Astrocyte (in vitro differentiated cells and primary cell): Measurements from ENCODE around the gene SAYSD1. TPM values are rescaled to one million over a fixed set of nuclear protein-coding genes. Genes with fewer than 3 reads are reported as not detected.
"Not testable (repeated sequence)": the region's sequence is repeated elsewhere in the genome, so short reads cannot be mapped to it uniquely, and the experiment has no call there.

ENCODE experiments used
- DNase-seq: peaks from one replicate; pipeline ENCODE4 v3.0.0-alpha.2; 2010; ENCODE audit warnings: low read depth
- FAIRE-seq: peaks from 2 replicates; lab custom pipeline; 2011; peaks lifted over from hg19 to GRCh38; lab: Jason Lieb, UNC
- H2AFZ ChIP-seq: 2 replicates; pipeline ENCODE4 v1.6.0; 2012; ENCODE audit warnings: low read depth, low read length, inconsistent platforms
- H3K27ac ChIP-seq: 2 replicates; pipeline ENCODE4 v1.5.1; 2011; ENCODE audit warnings: low read depth, low read length, inconsistent platforms
- H3K27me3 ChIP-seq: 2 replicates; pipeline ENCODE4 v1.6.0; 2011; ENCODE audit warnings: low read length, inconsistent platforms; ENCODE audit not compliant: insufficient read depth
- H3K36me3 ChIP-seq: 2 replicates; pipeline ENCODE4 v1.5.1; 2011; ENCODE audit warnings: low read length, inconsistent platforms; ENCODE audit not compliant: insufficient read depth
- H3K4me1 ChIP-seq: 2 replicates; pipeline ENCODE4 v1.5.1; 2011; ENCODE audit warnings: low read length, inconsistent platforms; ENCODE audit not compliant: insufficient read depth
- H3K4me2 ChIP-seq: 2 replicates; pipeline ENCODE4 v1.6.0; 2012; ENCODE audit warnings: low read length, inconsistent platforms
- H3K4me3 ChIP-seq: 2 replicates; pipeline ENCODE4 v1.5.1; 2011; ENCODE audit warnings: low read depth, mild to moderate bottlenecking, low read length, inconsistent platforms; ENCODE audit not compliant: insufficient read depth
- H3K79me2 ChIP-seq: 2 replicates; pipeline ENCODE4 v1.6.0; 2012; ENCODE audit warnings: mild to moderate bottlenecking, low read length, inconsistent platforms; ENCODE audit not compliant: insufficient read depth
- H3K9ac ChIP-seq: 2 replicates; pipeline ENCODE4 v1.6.0; 2012; ENCODE audit warnings: mild to moderate bottlenecking, low read length, inconsistent platforms
- H3K9me3 ChIP-seq: 2 replicates; pipeline ENCODE4 v1.5.1; 2012; ENCODE audit warnings: low read depth, mild to moderate bottlenecking, low read length, inconsistent platforms; ENCODE audit not compliant: insufficient read depth
- H4K20me1 ChIP-seq: 2 replicates; pipeline ENCODE4 v1.6.0; 2012; ENCODE audit warnings: low read length, inconsistent platforms; ENCODE audit not compliant: insufficient read depth
- H3K27ac Mint-ChIP-seq: one replicate; pipeline ENCODE4 v1.8.0; 2021; ENCODE audit warnings: mild to moderate bottlenecking, mixed read lengths; ENCODE audit not compliant: unreplicated experiment
- H3K27me3 Mint-ChIP-seq: one replicate; pipeline ENCODE4 v1.8.0; 2021; ENCODE audit warnings: low read depth, mixed read lengths; ENCODE audit not compliant: unreplicated experiment
- H3K36me3 Mint-ChIP-seq: one replicate; pipeline ENCODE4 v1.8.0; 2021; ENCODE audit warnings: low read depth, mixed read lengths; ENCODE audit not compliant: unreplicated experiment
- H3K4me1 Mint-ChIP-seq: one replicate; pipeline ENCODE4 v1.8.0; 2021; ENCODE audit warnings: low read depth, mixed read lengths; ENCODE audit not compliant: unreplicated experiment
- H3K4me3 Mint-ChIP-seq: one replicate; pipeline ENCODE4 v1.8.0; 2021; ENCODE audit warnings: mild to moderate bottlenecking, moderate library complexity, mixed read lengths; ENCODE audit not compliant: unreplicated experiment
- H3K9me3 Mint-ChIP-seq: one replicate; pipeline ENCODE4 v1.8.0; 2021; ENCODE audit warnings: mild to moderate bottlenecking, mixed read lengths; ENCODE audit not compliant: unreplicated experiment
- EZH2 ChIP-seq: IDR thresholded peaks from 2 replicates; pipeline ENCODE4 v1.6.1; 2012; ENCODE audit warnings: mild to moderate bottlenecking, low read length, inconsistent platforms; ENCODE audit not compliant: insufficient read depth
- total RNA-seq: library from RNA; stranded (reverse); gene quantifications from 2 replicates; pipeline ENCODE4 v1.2.1, GENCODE V29; 2021
- TF ChIP-seq, protein P1 (sequence below): IDR thresholded peaks from 2 replicates; pipeline ENCODE4 v1.5.1; 2011; ENCODE audit warnings: low read depth, mild to moderate bottlenecking, inconsistent platforms, low read length, moderate library complexity; ENCODE audit not compliant: insufficient read depth

The SAYSD1 gene
- total RNA-seq, 1 donor from 2014 or later, result 9.4 TPM

DNA sequence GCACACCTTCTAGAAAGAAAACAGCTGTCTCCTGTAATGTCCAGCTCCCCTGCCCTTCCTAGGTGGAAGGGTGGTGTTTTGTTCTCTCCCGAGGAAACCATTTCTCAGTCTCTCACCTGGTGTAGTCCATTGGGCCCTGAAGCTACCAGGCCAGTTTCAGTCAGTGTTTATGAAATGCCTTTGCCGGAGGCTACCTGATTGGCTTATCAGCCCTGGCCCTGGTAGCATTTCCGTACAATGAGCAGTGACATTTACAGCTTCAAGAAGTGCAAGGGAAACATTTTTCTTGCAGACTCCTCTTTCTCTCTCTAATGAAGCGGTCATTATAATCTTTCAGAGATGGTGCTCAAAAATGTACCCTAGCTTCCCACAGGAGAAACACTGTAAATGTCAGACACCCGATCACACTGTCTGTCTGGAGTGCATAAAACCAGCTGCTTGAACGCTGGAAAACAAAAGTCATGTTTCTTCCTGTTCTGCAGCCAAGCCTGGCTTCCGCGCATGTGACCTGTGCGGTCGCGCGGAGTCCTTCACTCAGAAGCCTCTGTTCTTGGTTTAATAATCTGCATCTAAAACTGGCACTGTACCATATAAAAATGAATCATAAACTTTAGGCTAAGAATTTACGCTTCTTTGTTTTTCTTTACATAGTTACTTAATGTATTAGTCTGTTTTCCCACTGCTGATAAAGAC is 28.4 kb upstream of the SAYSD1 start:
- Mint-ChIP-seq H3K27ac (no peak overlapping the region), H3K4me1 (no peaks in the 10 kb centered on the region), H3K9me3 (no peaks in the 10 kb centered on the region), H3K27me3 (peaks cover 39% of the 10 kb centered on the region), H3K4me3 (no peak overlapping the region), H3K36me3 (no peaks in the 10 kb centered on the region)
- Histone ChIP-seq H3K9ac (no peak overlapping the region), H3K9me3 (no peaks in the 10 kb centered on the region), H3K79me2 (no peaks in the 10 kb centered on the region), H3K27ac (no peak overlapping the region), H3K4me1 (no peaks in the 10 kb centered on the region), H4K20me1 (no peaks in the 10 kb centered on the region), H3K27me3 (no peaks in the 10 kb centered on the region), H3K4me3 (no peak overlapping the region), H3K36me3 (no peaks in the 10 kb centered on the region), H2AFZ (no peak overlapping the region), H3K4me2 (no peak overlapping the region)
- TF ChIP-seq, protein P1, sequence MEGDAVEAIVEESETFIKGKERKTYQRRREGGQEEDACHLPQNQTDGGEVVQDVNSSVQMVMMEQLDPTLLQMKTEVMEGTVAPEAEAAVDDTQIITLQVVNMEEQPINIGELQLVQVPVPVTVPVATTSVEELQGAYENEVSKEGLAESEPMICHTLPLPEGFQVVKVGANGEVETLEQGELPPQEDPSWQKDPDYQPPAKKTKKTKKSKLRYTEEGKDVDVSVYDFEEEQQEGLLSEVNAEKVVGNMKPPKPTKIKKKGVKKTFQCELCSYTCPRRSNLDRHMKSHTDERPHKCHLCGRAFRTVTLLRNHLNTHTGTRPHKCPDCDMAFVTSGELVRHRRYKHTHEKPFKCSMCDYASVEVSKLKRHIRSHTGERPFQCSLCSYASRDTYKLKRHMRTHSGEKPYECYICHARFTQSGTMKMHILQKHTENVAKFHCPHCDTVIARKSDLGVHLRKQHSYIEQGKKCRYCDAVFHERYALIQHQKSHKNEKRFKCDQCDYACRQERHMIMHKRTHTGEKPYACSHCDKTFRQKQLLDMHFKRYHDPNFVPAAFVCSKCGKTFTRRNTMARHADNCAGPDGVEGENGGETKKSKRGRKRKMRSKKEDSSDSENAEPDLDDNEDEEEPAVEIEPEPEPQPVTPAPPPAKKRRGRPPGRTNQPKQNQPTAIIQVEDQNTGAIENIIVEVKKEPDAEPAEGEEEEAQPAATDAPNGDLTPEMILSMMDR, result no peak
- TF ChIP-seq EZH2, result no peak
- no peak for FAIRE-seq
- no peak for DNase-seq

DNA sequence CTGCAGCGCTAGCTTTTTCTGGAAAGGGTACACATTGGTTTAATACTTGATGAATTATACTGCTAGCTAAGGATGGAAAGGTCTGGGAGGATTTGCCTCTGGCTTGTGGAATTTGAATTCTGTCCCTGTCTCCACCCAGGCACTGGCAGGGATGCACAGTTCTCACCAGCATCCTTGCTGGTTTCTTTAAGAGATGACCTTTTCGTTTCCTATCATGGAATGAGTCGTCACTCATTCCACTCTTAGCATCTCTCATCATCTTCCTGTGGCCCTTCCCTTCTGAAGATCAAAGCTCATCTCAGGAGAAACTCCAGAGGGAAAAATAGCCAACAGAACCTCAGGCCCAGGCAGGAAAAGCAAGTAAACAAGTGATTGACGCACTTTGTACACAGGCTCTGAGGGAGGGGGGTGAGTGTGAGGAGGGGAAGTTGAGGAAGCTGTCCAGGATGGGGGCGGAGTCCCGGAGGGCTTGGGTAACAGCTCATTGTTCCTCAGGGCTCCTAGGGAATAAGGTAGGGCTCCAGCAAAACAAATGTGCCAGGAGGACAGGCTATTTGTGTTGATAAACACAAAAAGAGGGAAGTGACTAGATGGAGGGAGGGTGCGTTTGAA is 25.7 kb upstream of the SAYSD1 start:
- TF ChIP-seq, protein P1, result no peak
- TF ChIP-seq EZH2, result no peak
- Histone ChIP-seq H3K27ac (no peak overlapping the region), H3K4me2 (no peak overlapping the region), H3K79me2 (no peaks in the 10 kb centered on the region), H3K9me3 (no peaks in the 10 kb centered on the region), H3K36me3 (no peaks in the 10 kb centered on the region), H4K20me1 (no peaks in the 10 kb centered on the region), H3K4me3 (no peak overlapping the region), H2AFZ (no peak overlapping the region), H3K27me3 (no peaks in the 10 kb centered on the region), H3K9ac (no peak overlapping the region), H3K4me1 (no peaks in the 10 kb centered on the region)
- Mint-ChIP-seq H3K9me3 (no peaks in the 10 kb centered on the region), H3K4me1 (no peaks in the 10 kb centered on the region), H3K27ac (no peak overlapping the region), H3K27me3 (peaks cover 21% of the 10 kb centered on the region), H3K36me3 (no peaks in the 10 kb centered on the region), H3K4me3 (no peak overlapping the region)
- FAIRE-seq (no peak), DNase-seq (no peak)

DNA sequence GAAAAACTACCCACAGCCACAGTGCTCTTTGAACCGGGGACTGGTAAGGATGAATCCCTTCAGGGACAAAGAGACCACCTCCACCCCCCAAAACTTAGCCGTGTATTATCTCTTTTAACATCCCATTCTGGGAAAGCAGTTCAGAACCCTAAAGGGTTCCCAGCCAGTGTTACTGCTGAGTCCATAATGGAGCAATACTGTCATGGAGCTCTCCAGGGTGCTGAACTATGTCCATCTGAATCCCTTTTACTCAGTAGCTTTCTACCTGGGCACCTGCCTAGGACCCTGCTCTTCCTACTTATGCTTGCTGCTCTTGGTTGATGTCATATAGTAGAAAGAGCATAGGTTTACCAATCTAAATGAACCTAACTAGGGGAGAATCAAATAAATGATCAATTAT is 22.3 kb upstream of the SAYSD1 start:
- Histone ChIP-seq H3K4me1 (no peaks in the 10 kb centered on the region), H2AFZ (no peak overlapping the region), H3K27ac (no peak overlapping the region), H3K4me2 (no peak overlapping the region), H4K20me1 (no peaks in the 10 kb centered on the region), H3K27me3 (no peaks in the 10 kb centered on the region), H3K4me3 (no peak overlapping the region), H3K9me3 (no peaks in the 10 kb centered on the region), H3K36me3 (no peaks in the 10 kb centered on the region), H3K9ac (no peak overlapping the region), H3K79me2 (no peaks in the 10 kb centered on the region)
- peaks cover 16% of the 10 kb centered on the region for H3K27me3 Mint-ChIP-seq
- TF ChIP-seq EZH2, result no peak
- TF ChIP-seq, protein P1, result no peak
- no peaks in the 10 kb centered on the region for H3K36me3 Mint-ChIP-seq
- FAIRE-seq (no peak), DNase-seq (peak; percentile 14)
- H3K4me1 Mint-ChIP-seq, result no peaks in the 10 kb centered on the region
- no peak overlapping the region for H3K4me3 Mint-ChIP-seq
- H3K9me3 Mint-ChIP-seq, result no peaks in the 10 kb centered on the region
- H3K27ac Mint-ChIP-seq, result no peak overlapping the region

GRCh38 chr6:39136207-39136606 is 21.2 kb upstream of the SAYSD1 start:
- not testable (repeated sequence) for H3K27ac Mint-ChIP-seq, H3K4me3 ChIP-seq, H3K79me2 ChIP-seq, H3K4me2 ChIP-seq, H3K4me1 ChIP-seq, H3K4me1 Mint-ChIP-seq, FAIRE-seq, H3K9me3 ChIP-seq, H3K27ac ChIP-seq, H3K27me3 ChIP-seq, H4K20me1 ChIP-seq, H3K4me3 Mint-ChIP-seq, H3K36me3 ChIP-seq, H3K9me3 Mint-ChIP-seq, H3K36me3 Mint-ChIP-seq, H2AFZ ChIP-seq, H3K9ac ChIP-seq, DNase-seq
- H3K27me3 Mint-ChIP-seq, result peaks cover 13% of the 10 kb centered on the region
